22Rv1 (cell line): ENCODE data around the gene RBP5.
A peak's percentile ranks its signal among the peaks of the same experiment; 100 is the strongest.

ENCODE experiments used
- H3K27ac ChIP-seq: fragments of 450-650 bp; 2 replicates; pipeline ENCODE4 v1.5.1; 2017
- CTCF ChIP-seq: fragments of 450-650 bp; IDR thresholded peaks from 2 replicates; pipeline ENCODE4 v1.5.1; 2017; ENCODE audit warnings: mild to moderate bottlenecking
- ZFX ChIP-seq: fragments of 450-650 bp; IDR thresholded peaks from 2 replicates; pipeline ENCODE4 v1.6.1; 2017; ENCODE audit warnings: antibody characterized with exemption, borderline replicate concordance

Gene RBP5

GRCh38 chr12:7146906-7147305 is 18.2 kb upstream of the RBP5 start:
- H3K27ac ChIP-seq = no peak overlapping the region

GRCh38 chr12:7146228-7146627 is 17.5 kb upstream of the RBP5 start:
- no peak overlapping the region for H3K27ac ChIP-seq
- TF ChIP-seq ZFX (no peak), CTCF (no peak)

More at GRCh38 chr12:7146906-7147305, 18.2 kb upstream of the RBP5 start:
- no peak for TF ChIP-seq ZFX
- TF ChIP-seq CTCF = no peak

- TF ChIP-seq ZFX = no peak
- no peak for TF ChIP-seq CTCF
- H3K27ac ChIP-seq = no peak overlapping the region
Observed at GRCh38 chr12:7145671-7146070, 17.0 kb upstream of the RBP5 start.

GRCh38 chr12:7144414-7145120 is 15.9 kb upstream of the RBP5 start:
- TF ChIP-seq CTCF (peak; percentile 93), ZFX (no peak)
- H3K27ac ChIP-seq = no peak overlapping the region

GRCh38 chr12:7143564-7143963 is 14.9 kb upstream of the RBP5 start:
- TF ChIP-seq CTCF (no peak), ZFX (no peak)

GRCh38 chr12:7142809-7143465 is 14.2 kb upstream of the RBP5 start:
- TF ChIP-seq ZFX (no peak), CTCF (no peak)
- H3K27ac ChIP-seq = no peak overlapping the region

More at GRCh38 chr12:7143564-7143963, 14.9 kb upstream of the RBP5 start:
- no peak overlapping the region for H3K27ac ChIP-seq

GRCh38 chr12:7142056-7142644 is 13.5 kb upstream of the RBP5 start:
- no peak overlapping the region for H3K27ac ChIP-seq
- TF ChIP-seq ZFX (no peak), CTCF (peak; percentile 94)
